Measurements from ENCODE around the gene ATG10.

DNA sequence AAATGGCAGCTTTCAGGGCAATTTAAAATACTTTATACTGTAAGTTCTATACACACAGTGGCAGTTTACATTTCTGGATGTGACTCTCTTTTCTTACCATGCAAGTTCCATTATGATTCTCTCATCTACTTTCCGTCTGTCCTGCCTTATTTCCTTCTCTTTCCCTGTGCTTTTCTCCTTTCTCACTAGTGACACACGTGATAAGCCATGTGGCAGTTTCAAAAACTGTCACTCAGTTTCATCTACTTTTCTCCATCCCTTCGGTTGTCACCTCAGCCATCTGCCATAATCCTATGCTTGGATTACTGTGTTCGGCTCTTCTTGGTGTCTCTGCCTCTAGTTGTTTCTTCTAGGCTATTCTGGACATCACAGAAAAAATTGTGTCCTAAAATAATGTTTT is 46.8 kb upstream of the ATG10 start:
- TF ChIP-seq, protein P1, sequence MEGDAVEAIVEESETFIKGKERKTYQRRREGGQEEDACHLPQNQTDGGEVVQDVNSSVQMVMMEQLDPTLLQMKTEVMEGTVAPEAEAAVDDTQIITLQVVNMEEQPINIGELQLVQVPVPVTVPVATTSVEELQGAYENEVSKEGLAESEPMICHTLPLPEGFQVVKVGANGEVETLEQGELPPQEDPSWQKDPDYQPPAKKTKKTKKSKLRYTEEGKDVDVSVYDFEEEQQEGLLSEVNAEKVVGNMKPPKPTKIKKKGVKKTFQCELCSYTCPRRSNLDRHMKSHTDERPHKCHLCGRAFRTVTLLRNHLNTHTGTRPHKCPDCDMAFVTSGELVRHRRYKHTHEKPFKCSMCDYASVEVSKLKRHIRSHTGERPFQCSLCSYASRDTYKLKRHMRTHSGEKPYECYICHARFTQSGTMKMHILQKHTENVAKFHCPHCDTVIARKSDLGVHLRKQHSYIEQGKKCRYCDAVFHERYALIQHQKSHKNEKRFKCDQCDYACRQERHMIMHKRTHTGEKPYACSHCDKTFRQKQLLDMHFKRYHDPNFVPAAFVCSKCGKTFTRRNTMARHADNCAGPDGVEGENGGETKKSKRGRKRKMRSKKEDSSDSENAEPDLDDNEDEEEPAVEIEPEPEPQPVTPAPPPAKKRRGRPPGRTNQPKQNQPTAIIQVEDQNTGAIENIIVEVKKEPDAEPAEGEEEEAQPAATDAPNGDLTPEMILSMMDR (IDR thresholded peaks at IDR 0.05; ENCODE audit: control extremely low read depth in 1 of 3, insufficient read depth in 1 of 3, low read depth in 1 of 3, low read length in 3 of 3): no peak
- no peak for TF ChIP-seq EP300 (IDR thresholded peaks at IDR 0.05; ENCODE audit: borderline replicate concordance in 1 of 2, low read depth in 2 of 2, low read length in 2 of 2)

Data from H1 (cell line).